HepG2 (cell line): ENCODE results near the gene ACTL7B. TPM values are rescaled to one million over a fixed set of nuclear protein-coding genes. Genes with fewer than 3 reads are reported as not detected.

Experiments
- AKAP8 ChIP-seq: sonication (generic); formaldehyde crosslinking; IDR thresholded peaks from 2 replicates; pipeline ENCODE4 v1.5.1; 2020; ENCODE audit warnings: mild to moderate bottlenecking, missing genetic modification reagents
- ATF3 ChIP-seq: sonication (generic); formaldehyde crosslinking; IDR thresholded peaks from 2 replicates; pipeline ENCODE4 v1.4.0; 2020; ENCODE audit warnings: missing genetic modification reagents
- CEBPG ChIP-seq: IDR thresholded peaks from 2 replicates; pipeline ENCODE4 v1.6.1; 2016
- DBP ChIP-seq: sonication (generic); formaldehyde crosslinking; IDR thresholded peaks from 2 replicates; pipeline ENCODE4 v1.4.0; 2020; ENCODE audit warnings: missing genetic modification reagents; ENCODE audit errors: not compliant biosample characterization
- ELF1 ChIP-seq: sonication (generic); formaldehyde crosslinking; IDR thresholded peaks from 2 replicates; pipeline ENCODE4 v1.4.0; 2020; ENCODE audit warnings: missing genetic modification reagents
- HDAC6 ChIP-seq: fragments of 200-600 bp; sonication (generic); IDR thresholded peaks from 2 replicates; pipeline ENCODE4 v1.7.0; 2017; ENCODE audit warnings: mild to moderate bottlenecking, antibody characterized with exemption, low read length, low read depth
- HNRNPH1 ChIP-seq: fragments of 200-400 bp; formaldehyde crosslinking; optimal IDR thresholded peaks from 2 replicates; pipeline ENCODE3; 2017; ENCODE audit warnings: mild to moderate bottlenecking, low read depth, low read length
- IRF1 ChIP-seq: sonication (generic); formaldehyde crosslinking; IDR thresholded peaks from 2 replicates; pipeline ENCODE4 v1.4.0; 2020; ENCODE audit warnings: low read depth, mild to moderate bottlenecking, missing genetic modification reagents
- KLF13 ChIP-seq: sonication (generic); formaldehyde crosslinking; IDR thresholded peaks from 2 replicates; pipeline ENCODE4 v1.4.0; 2020; ENCODE audit warnings: mild to moderate bottlenecking, missing genetic modification reagents
- SALL1 ChIP-seq: sonication (generic); formaldehyde crosslinking; IDR thresholded peaks from 2 replicates; pipeline ENCODE4 v1.8.0; 2022; ENCODE audit warnings: mild to moderate bottlenecking, missing genetic modification reagents
- SIN3A ChIP-seq: IDR thresholded peaks from 2 replicates; pipeline ENCODE4 v1.6.1; 2011; ENCODE audit warnings: low read depth, mild to moderate bottlenecking, control low read depth, low read length, borderline replicate concordance
- SMARCE1 ChIP-seq: fragments of 450-650 bp; IDR thresholded peaks from 2 replicates; pipeline ENCODE4 v1.6.1; 2017; ENCODE audit warnings: borderline replicate concordance
- SNAI1 ChIP-seq: sonication (generic); formaldehyde crosslinking; IDR thresholded peaks from 2 replicates; pipeline ENCODE4 v1.5.0; 2020; ENCODE audit warnings: mild to moderate bottlenecking, missing genetic modification reagents, borderline replicate concordance
- SP140L ChIP-seq: sonication (generic); formaldehyde crosslinking; IDR thresholded peaks from 2 replicates; pipeline ENCODE4 v1.4.0; 2020; ENCODE audit warnings: missing genetic modification reagents, borderline replicate concordance
- SSRP1 ChIP-seq: IDR thresholded peaks from 2 replicates; pipeline ENCODE4 v1.6.1; 2016; ENCODE audit warnings: control low read depth
- TCF12 ChIP-seq, 2 experiments: fragments of 450-650 bp in 1 of 2; sonication (generic) in 1 of 2; formaldehyde crosslinking in 1 of 2; IDR thresholded peaks; 2 replicates each; pipeline versions ENCODE4 v1.6.1 to v1.8.0; 2017 to 2022; ENCODE audit warnings: antibody characterized with exemption in 1 of 2, mild to moderate bottlenecking in 1 of 2, missing genetic modification reagents in 1 of 2, moderate library complexity in 1 of 2
- TFAP4 ChIP-seq: sonication (generic); IDR thresholded peaks from 2 replicates; pipeline ENCODE4 v1.6.1; 2016; ENCODE audit warnings: low read depth, borderline replicate concordance
- THRA ChIP-seq: sonication (generic); formaldehyde crosslinking; IDR thresholded peaks from 2 replicates; pipeline ENCODE4 v1.4.0; 2020; ENCODE audit warnings: missing genetic modification reagents, borderline replicate concordance
- ZFP91 ChIP-seq: sonication (generic); formaldehyde crosslinking; IDR thresholded peaks from 2 replicates; pipeline ENCODE4 v1.9.0; 2022; ENCODE audit warnings: missing genetic modification reagents, mild to moderate bottlenecking, borderline replicate concordance
- ZNF329 ChIP-seq: sonication (generic); formaldehyde crosslinking; IDR thresholded peaks from 2 replicates; pipeline ENCODE4 v1.9.0; 2021; ENCODE audit warnings: low read depth, mild to moderate bottlenecking, missing genetic modification reagents
- ZNF556 ChIP-seq: sonication (generic); formaldehyde crosslinking; IDR thresholded peaks from 2 replicates; pipeline ENCODE4 v1.4.0; 2020; ENCODE audit warnings: mild to moderate bottlenecking, missing genetic modification reagents, borderline replicate concordance
- ZNF619 ChIP-seq: sonication (generic); formaldehyde crosslinking; IDR thresholded peaks from 2 replicates; pipeline ENCODE4 v1.4.0; 2020; ENCODE audit warnings: mild to moderate bottlenecking, missing genetic modification reagents
- ZNF816 ChIP-seq: sonication (generic); formaldehyde crosslinking; IDR thresholded peaks from 2 replicates; pipeline ENCODE4 v1.8.0; 2022; ENCODE audit warnings: missing genetic modification reagents, mild to moderate bottlenecking, borderline replicate concordance
- ZSCAN12 ChIP-seq: sonication (generic); formaldehyde crosslinking; IDR thresholded peaks from 2 replicates; pipeline ENCODE4 v1.9.0; 2021; ENCODE audit warnings: mild to moderate bottlenecking, missing genetic modification reagents
- polyA plus RNA-seq, 8 experiments: library from polyadenylated mRNA; depleted of rRNA in 3 of 8; stranded (reverse) in 7 of 8; unstranded in 1 of 8; fragments of >200 nt; fragmentation: Illumina TruSeq in 4 of 8; extraction: Trizol in 4 of 8; gene quantifications; 2 replicates each; pipeline versions ENCODE4 v1.2.1 to v1.2.3, GENCODE V29; 2011 to 2016; ENCODE audit warnings: low read depth in 4 of 8, missing spikeins in 1 of 8, mixed read lengths in 1 of 8; ENCODE audit not compliant: insufficient read depth in 1 of 8
- total RNA-seq, 5 experiments: library from RNA; depleted of rRNA; stranded (reverse); fragments of >200 nt; fragmentation: Illumina TruSeq; extraction: Trizol; gene quantifications; 2 replicates each; pipeline ENCODE4 v1.2.3, GENCODE V29; 2016; ENCODE audit warnings: low read depth in 1 of 5

ACTL7B gene
- total and polyA plus RNA-seq, 2 of the 13 experiments (the other 11 are each of a cell fraction or from before 2014, with no cell fraction given), result 0.07 to 0.11 TPM

- TF ChIP-seq THRA (0 out of 2 replicates have a peak, but pooled peaks have one; percentile 70), SSRP1 (CRISPR knock-in tag) (peak; percentile 83), ZNF619 (no peak; the same call in 1 of the 2 replicates), AKAP8 (CRISPR knock-in tag) (no peak), ZFP91 (CRISPR knock-in tag) (no peak), HNRNPH1 (no peak), HDAC6 (no peak), ELF1 (CRISPR knock-in tag) (no peak), KLF13 (no peak), TCF12 (IDR thresholded peaks at IDR 0.05) (no peak), TCF12 (CRISPR knock-in tag; IDR thresholded peaks at IDR 0.05) (0 out of 2 replicates have a peak, but pooled peaks have one; percentile 52), SMARCE1 (no peak), ZNF329 (CRISPR knock-in tag) (no peak), SNAI1 (CRISPR knock-in tag) (0 out of 2 replicates have a peak, but pooled peaks have one; percentile 69), SALL1 (peak; percentile 95), ATF3 (CRISPR knock-in tag) (no peak), TFAP4 (no peak; the same call in 1 of the 2 replicates), CEBPG (CRISPR knock-in tag) (peak; percentile 78), ZNF556 (CRISPR knock-in tag) (peak; percentile 50; the same call in 1 of the 2 replicates), IRF1 (CRISPR knock-in tag) (no peak), ZSCAN12 (CRISPR knock-in tag) (no peak), SP140L (CRISPR knock-in tag) (no peak), ZNF816 (CRISPR knock-in tag) (no peak), SIN3A (0 out of 2 replicates have a peak, but pooled peaks have one; percentile 58), DBP (no peak)
Measured at GRCh38 chr9:108869092-108869725, 13.4 kb upstream of the ACTL7B start (continued).
